Ovary (tissue), 3 donors: Measurements from ENCODE around the gene MCM8.

Source experiments
- CTCF ChIP-seq, 3 donors: fragments of 450-650 bp in 2 of 3; fragments of 200-600 bp in 1 of 3; IDR thresholded peaks; one replicate each; pipeline versions ENCODE4 v1.5.1 to v1.8.0; 2016 to 2022; ENCODE audit warnings: antibody characterized with exemption in 3 of 3, mild to moderate bottlenecking in 1 of 3
- EP300 ChIP-seq: sonication (generic); formaldehyde crosslinking; IDR thresholded peaks from one replicate; pipeline ENCODE4 v1.6.1; 2017; ENCODE audit warnings: antibody characterized with exemption
- POLR2A ChIP-seq: fragments of 450-650 bp; IDR thresholded peaks from one replicate; pipeline ENCODE4 v1.6.1; 2017; ENCODE audit warnings: antibody characterized with exemption, mild to moderate bottlenecking, moderate library complexity
- donor health status: DM: no; HTN: no; CAD: no.

GRCh38 chr20:5927749-5928462 lies 22.5 kb upstream of the MCM8 start:
- no peak for TF ChIP-seq CTCF (IDR thresholded peaks at IDR 0.05)
- no peak for TF ChIP-seq POLR2A
- TF ChIP-seq EP300 = no peak
